HG03354 (cell line): ENCODE measurements around the gene RAD51B.
"Not testable (repeated sequence)": the region's sequence is repeated elsewhere in the genome, so short reads cannot be mapped to it uniquely, and the experiment has no call there.

Experiments used
- ATAC-seq: cut with Tn5 transposase; IDR thresholded peaks from one replicate; pipeline ENCODE4 v1.9.1; 2021; ENCODE audit warnings: mild to moderate bottlenecking; ENCODE audit not compliant: unreplicated experiment, poor library complexity, severe bottlenecking

Gene RAD51B

DNA sequence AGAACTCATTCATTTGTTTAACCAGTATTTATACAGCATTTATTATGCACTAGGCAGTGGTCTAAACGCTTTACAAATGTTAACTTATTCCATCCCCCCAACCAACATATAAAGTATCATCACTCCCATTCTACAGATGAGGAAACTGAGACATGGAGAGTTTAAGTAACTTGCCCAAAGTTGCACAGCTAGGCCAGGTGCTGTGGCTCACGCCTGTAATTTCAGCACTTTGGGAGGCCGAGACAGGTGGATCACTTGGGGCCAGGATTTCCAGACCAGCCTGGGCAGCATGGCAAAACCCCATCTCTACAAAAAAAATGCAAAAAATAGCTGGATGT lies 935.4 kb downstream of the RAD51B start:
- no peak for ATAC-seq

DNA sequence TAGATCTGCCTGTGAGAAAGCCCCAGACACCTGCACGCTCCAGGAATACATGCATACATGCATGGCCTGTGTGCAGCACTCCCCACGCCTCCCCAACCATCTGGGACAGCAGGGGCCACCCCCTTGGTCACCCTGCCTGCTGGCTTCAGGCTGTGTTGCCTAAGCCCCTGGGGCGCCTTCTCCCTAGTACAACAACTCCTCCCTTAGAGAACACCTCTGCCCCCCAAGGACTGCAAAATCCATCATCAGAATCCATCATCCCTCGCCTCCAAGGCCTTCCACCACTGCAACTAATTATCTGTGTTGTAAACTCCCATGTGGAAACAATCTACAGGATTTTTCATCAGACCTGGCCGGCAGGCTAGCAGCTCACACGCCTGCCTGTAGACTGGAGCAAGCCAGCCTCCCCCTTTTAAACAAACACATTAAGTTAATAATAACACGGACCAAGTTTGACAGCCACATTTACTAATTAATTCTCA lies 936.5 kb downstream of the RAD51B start:
- ATAC-seq = no peak

GRCh38 chr14:68756734-68757133 lies 937.2 kb downstream of the RAD51B start:
- ATAC-seq = no peak

GRCh38 chr14:68757618-68758081 lies 938.1 kb downstream of the RAD51B start:
- ATAC-seq = no peak

DNA sequence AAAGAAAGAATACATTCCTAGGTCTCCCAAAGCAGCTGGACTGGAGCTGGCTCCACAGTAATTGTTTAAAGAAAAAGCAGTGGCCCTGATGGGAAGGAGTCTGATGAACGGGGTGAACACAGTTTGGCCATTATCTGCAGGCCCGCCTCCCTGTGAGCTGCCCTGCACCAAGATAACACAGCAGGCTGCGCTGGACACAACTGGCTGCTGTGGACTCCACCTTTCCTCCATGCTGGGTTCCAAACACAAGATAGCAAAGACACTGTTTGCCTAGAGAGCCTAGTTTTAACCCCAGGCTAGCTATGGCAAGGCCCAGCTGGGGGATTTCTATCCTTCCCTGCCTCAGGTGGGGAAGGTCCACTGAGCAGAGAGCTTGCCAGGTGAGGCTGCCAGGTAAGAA lies 938.7 kb downstream of the RAD51B start:
- no peak for ATAC-seq

DNA sequence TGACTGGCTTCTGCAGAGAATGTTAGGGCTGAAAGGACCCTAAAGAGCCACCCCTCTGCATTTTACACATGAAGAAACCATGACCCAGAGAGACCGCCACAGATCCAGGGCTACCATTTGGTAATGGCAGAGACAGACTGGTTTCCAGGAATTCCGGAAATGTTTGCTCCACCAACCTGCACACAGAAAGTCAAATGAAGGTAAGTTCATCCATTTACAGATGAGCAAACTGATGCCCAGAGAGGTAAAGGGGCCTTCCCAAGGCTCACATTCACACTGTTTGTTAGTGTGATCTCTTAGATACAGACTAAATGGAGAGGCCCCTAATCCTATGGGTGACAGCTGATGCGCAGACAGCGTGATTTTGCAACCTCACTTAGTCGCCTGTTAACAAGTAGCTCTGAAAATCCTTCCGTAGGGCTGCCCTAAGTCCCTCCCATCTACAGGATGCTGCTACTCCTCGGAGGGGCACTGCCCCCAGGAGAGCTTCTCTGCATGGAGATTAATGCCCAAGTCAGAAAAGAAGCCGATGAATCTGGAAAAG lies 939.5 kb downstream of the RAD51B start:
- no peak for ATAC-seq

DNA sequence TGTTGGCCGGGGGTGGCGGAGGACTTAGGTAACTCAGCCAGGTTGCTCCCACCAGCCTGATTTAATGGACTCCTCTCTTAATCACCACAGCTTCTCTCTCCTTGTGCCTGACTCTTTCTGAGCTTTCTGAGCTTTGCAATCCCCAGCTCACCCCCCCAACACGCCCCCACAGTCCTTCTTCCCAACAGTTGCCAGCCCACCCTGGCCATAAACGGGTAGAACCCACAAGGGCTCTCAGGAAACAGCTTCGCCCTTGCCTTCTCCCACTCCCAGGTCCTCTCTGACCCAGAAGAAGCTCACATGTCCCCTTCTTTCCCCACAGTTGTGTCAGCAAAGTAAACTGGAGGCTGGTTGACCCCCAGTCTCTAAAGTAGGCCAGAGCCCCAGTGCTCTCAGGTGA lies 940.4 kb downstream of the RAD51B start:
- no peak for ATAC-seq

- ATAC-seq = no peak
These were observed 941.2 kb downstream of the RAD51B start for GRCh38 chr14:68760761-68761160.

GRCh38 chr14:68761391-68761790 lies 941.8 kb downstream of the RAD51B start:
- ATAC-seq = no peak

GRCh38 chr14:68762953-68763764 lies 943.6 kb downstream of the RAD51B start:
- no peak for ATAC-seq

- not testable (repeated sequence) for ATAC-seq
These were observed 944.3 kb downstream of the RAD51B start for GRCh38 chr14:68763843-68764242.

DNA sequence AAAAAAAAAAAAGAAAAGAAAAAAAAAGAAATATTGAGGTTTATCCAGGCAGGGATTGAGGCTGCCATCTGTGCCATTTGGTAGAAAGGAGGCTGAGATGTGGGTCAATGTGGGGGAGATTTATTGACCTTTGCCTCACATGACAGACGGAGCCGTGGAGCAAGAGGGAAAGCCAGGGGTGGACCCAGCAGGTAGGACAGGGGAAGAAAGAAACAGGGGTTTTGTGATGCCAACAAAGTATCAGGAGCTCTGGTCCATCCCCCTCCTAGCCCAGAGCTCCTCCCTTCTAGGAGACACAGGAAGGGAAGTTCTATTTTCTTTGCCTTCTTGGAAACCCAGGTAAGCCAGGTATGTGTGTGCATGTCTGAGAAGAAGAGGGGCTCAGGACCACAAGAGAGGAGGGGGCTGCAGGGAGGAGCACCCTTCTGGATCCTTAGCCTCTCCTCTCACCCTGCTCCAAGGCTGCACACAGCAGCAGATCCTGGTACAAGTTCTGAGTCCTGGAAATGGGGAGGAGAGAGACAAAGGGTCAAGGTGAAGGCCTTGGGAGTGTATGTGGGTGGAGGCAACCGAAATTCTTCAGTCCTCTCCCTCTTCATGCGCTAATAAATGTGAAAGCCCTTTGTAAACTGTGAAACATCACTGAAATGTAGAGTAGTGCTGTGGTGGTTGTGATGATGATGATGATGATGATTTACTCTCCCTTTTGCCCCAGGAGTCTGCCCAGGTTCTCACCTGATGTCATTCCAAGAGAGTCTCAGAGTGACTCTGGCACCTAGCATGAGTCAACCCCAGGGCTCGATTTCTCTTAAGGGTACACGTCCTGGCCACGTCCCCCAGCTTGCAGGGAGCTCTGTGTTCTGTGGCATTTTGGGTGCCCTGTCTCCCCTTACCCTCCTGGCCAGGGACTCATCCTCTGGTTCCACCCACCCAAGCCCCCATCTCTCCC lies 947.0 kb downstream of the RAD51B start:
- no peak for ATAC-seq

- no peak for ATAC-seq
These were observed 947.7 kb downstream of the RAD51B start for GRCh38 chr14:68767248-68767645.

- no peak for ATAC-seq
These were observed 948.7 kb downstream of the RAD51B start for GRCh38 chr14:68768316-68768715.

DNA sequence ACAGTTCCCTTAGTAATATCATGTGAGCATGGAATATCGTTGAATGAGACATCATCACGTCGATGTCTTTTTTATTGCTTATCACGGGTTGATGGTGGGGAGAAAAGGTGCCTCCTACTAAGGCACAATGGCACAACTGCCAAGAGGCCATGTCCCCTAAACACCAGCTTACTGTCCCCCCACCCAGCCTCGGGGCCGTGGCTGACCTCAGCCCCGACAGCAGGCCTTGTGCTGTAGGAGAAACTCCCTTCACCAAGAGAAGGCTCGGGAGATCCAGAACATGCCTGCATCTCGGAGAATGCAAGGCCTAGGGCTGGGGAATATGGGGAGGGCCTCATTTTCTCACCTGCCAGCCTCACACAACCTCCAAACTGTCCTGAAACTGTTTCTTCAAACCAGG lies 950.5 kb downstream of the RAD51B start:
- ATAC-seq = no peak

DNA sequence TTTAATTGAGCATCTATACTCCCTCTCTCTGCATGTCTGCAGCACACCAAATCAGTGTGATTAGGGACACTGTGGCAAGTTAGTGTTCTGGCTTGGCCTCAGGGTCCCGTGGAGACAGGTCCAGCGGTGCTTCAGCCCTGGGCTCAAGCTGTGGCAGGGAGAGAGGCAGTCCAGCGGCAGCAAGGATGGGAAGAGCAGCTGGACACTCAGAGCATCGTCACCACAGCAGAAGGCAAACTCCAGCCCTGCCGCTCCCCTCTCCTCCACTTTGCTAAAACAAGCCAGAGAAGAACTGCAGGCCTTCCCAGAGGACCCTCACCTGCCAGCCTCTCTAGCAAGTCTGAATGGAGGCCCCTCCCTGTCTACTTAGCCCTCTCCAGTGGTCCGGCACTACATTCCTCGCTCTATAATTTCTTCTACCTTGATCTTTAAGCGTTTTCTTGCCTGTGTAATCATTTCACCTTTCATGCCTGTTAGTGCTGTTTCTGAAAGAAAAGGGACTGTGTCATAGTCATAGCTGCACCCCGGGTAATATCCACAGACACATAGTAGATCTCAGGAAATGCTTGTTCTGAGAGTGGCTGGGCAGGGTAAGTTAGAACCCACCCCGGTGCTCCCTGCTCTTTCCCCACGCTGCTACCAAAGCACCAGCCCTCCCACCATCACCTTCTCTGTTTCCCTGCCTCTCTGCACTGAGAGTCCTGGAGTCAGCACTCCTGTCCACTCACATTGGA lies 951.1 kb downstream of the RAD51B start:
- ATAC-seq = no peak

DNA sequence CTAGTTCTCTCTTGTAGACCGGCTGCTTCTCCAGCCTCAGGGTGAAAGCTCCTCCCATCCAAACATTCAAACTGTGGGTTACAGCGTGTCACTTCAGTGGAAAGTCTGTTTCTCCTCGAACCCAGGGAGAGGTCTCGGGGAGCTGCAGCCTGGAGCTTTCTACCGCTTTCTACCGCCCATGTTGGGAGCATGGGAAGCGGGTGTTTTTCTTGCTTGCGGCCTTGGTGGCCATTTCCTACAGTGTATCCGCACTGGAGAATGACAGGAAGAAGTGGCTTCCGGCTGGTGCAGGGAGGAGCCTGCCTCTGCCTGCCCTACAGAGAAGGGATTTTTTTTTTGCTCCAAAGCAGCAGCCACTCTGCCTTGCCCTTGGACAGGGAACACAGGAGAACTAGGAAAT lies 952.1 kb downstream of the RAD51B start:
- no peak for ATAC-seq

DNA sequence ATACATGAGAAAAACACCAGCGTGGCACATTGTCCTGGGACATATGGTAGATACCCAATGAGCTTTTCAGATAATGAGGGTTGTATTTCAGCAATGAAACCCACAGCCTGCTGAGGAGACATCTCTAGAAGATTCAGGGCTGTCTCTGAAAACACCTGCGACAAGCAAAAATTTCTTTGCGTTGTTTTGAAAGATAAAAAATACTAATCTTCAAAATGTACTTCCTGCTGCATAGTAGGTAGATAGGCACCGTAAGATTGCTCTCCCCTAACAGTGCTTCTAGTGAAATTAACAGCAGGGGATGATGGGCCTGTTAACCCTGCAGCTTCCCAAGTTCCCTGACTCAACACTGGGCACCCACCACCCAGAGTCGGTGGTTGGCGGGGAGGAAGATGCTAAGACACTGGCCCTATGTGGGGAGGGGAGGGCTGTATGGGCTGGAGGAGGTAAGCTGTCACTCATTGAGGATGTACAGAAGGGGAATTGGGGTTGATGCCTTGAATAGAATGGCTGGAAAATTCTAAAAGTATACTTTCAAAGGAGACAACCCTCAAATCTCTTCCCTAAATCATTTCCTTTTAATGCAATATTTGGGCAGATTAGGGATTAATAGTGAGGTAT lies 953.3 kb downstream of the RAD51B start:
- ATAC-seq = no peak
